Measurements from ENCODE around the gene ATRN. TPM values are rescaled to one million over a fixed set of nuclear protein-coding genes. Genes with fewer than 3 reads are reported as not detected.
A peak's percentile ranks its signal among the peaks of the same experiment; 100 is the strongest.

ATRN gene
- total RNA-seq, 1 experiment from 2014 or later: 19.9 TPM

- no peak overlapping the region for H3K27ac Mint-ChIP-seq
- H3K9me3 Mint-ChIP-seq: no peaks in the 10 kb centered on the region
- no peaks in the 10 kb centered on the region for H3K36me3 Mint-ChIP-seq
- peaks cover 38% of the 10 kb centered on the region for H3K27me3 Mint-ChIP-seq (ENCODE audit: low read depth)
- POLR2A ChIA-PET: no interaction called here
- no peak for TF ChIP-seq SOX15 (CRISPR knock-in tag; IDR thresholded peaks at IDR 0.05)
- TF ChIP-seq E2F4 (CRISPR knock-in tag; IDR thresholded peaks at IDR 0.05; ENCODE audit: borderline replicate concordance, low read depth): no peak
- no peak for TF ChIP-seq ZNF263 (CRISPR knock-in tag; IDR thresholded peaks at IDR 0.05; ENCODE audit: low read depth)
- no peak for TF ChIP-seq E2F1 (CRISPR knock-in tag; IDR thresholded peaks at IDR 0.05)
- no peak for TF ChIP-seq PRRX2 (CRISPR knock-in tag; IDR thresholded peaks at IDR 0.05)
- no peak for TF ChIP-seq TP53 (CRISPR knock-in tag; IDR thresholded peaks at IDR 0.05)
- TF ChIP-seq ATF2 (CRISPR knock-in tag; IDR thresholded peaks at IDR 0.05; ENCODE audit: borderline replicate concordance, low read depth): no peak
- no peak for TF ChIP-seq FOXK1 (CRISPR knock-in tag; IDR thresholded peaks at IDR 0.05)
- TF ChIP-seq FOXP4 (CRISPR knock-in tag; IDR thresholded peaks at IDR 0.05): no peak
- no peak for TF ChIP-seq GRHL2 (CRISPR knock-in tag; IDR thresholded peaks at IDR 0.05; ENCODE audit: insufficient replicate concordance, severe bottlenecking)
- TF ChIP-seq NFYB (CRISPR knock-in tag; conservative IDR thresholded peaks at IDR 0.05; ENCODE audit: low read depth): no peak
- no peak for TF ChIP-seq ESRRA (CRISPR knock-in tag; IDR thresholded peaks at IDR 0.05; ENCODE audit: borderline replicate concordance)
- ATAC-seq (peak; percentile 29), DNase-seq (ENCODE audit: low spot score) (peak; percentile 38)
- H3K4me3 Mint-ChIP-seq: no peak overlapping the region
- H3K4me1 Mint-ChIP-seq: peaks cover 30% of the 10 kb centered on the region
- CTCF ChIA-PET: interaction anchor here (0.7 to 6.4 kb wide), 18 partner anchors 11 to 111 kb away, joined by 3 to 56 read pairs (median 4); partner anchors contain the start of genes ADAM33, ADISSP, HSPA12B and SIGLEC1
Measured at GRCh38 chr20:3670511-3670910, 199.7 kb downstream of the ATRN start.

GRCh38 chr20:3670945-3671344 lies 200.1 kb downstream of the ATRN start:
- no peak for ATAC-seq
- Mint-ChIP-seq H3K4me1 (peaks cover 31% of the 10 kb centered on the region), H3K4me3 (0 out of 2 replicates have a peak overlapping the region, but pooled peaks have one; percentile 27), H3K27ac (no peak overlapping the region), H3K27me3 (ENCODE audit: low read depth) (peaks cover 38% of the 10 kb centered on the region), H3K9me3 (no peaks in the 10 kb centered on the region), H3K36me3 (no peaks in the 10 kb centered on the region)
- DNase-seq (ENCODE audit: low spot score): no peak
- TF ChIP-seq ZNF317 (CRISPR knock-in tag; IDR thresholded peaks at IDR 0.05; ENCODE audit: borderline replicate concordance, low read depth) (no peak), HMGA2 (CRISPR knock-in tag; IDR thresholded peaks at IDR 0.05) (no peak), SOX15 (CRISPR knock-in tag; IDR thresholded peaks at IDR 0.05) (no peak), JAZF1 (CRISPR knock-in tag; IDR thresholded peaks at IDR 0.05) (no peak), NR1H2 (CRISPR knock-in tag; IDR thresholded peaks at IDR 0.05) (no peak), IRF2 (CRISPR knock-in tag; IDR thresholded peaks at IDR 0.05; ENCODE audit: borderline replicate concordance, low read depth) (no peak), ZBTB21 (CRISPR knock-in tag; IDR thresholded peaks at IDR 0.05; ENCODE audit: borderline replicate concordance) (no peak), SMAD3 (CRISPR knock-in tag; IDR thresholded peaks at IDR 0.05; ENCODE audit: borderline replicate concordance) (no peak), MXD4 (CRISPR knock-in tag; IDR thresholded peaks at IDR 0.05; ENCODE audit: borderline replicate concordance) (no peak), ZNF396 (CRISPR knock-in tag; IDR thresholded peaks at IDR 0.05; ENCODE audit: borderline replicate concordance) (no peak), PREB (CRISPR knock-in tag; IDR thresholded peaks at IDR 0.05; ENCODE audit: borderline replicate concordance) (no peak), TCF7 (CRISPR knock-in tag; IDR thresholded peaks at IDR 0.05; ENCODE audit: low read depth) (no peak), HMGXB4 (CRISPR knock-in tag; IDR thresholded peaks at IDR 0.05) (no peak), CDX4 (CRISPR knock-in tag; IDR thresholded peaks at IDR 0.05; ENCODE audit: borderline replicate concordance) (no peak), ZNF263 (CRISPR knock-in tag; IDR thresholded peaks at IDR 0.05; ENCODE audit: low read depth) (no peak), GRHL2 (CRISPR knock-in tag; IDR thresholded peaks at IDR 0.05; ENCODE audit: insufficient replicate concordance, severe bottlenecking) (no peak)
- ChIA-PET CTCF (interaction anchor here (0.7 to 6.4 kb wide), 18 partner anchors 11 to 110 kb away, joined by 3 to 56 read pairs (median 4); partner anchors contain the start of genes ADAM33, ADISSP, HSPA12B and SIGLEC1), POLR2A (no interaction called here)
